NCI-H2196 (cell line): Measurements from ENCODE around the gene JADE3.

ENCODE experiments used
- DNase-seq: peaks from one replicate; lab custom pipeline; 2025; ENCODE audit not compliant: unreplicated experiment; lab: John Stamatoyannopoulos, UW

The JADE3 gene

GRCh38 chrX:46992070-46992469, 79.8 kb downstream of the JADE3 start:
- no peak for DNase-seq

GRCh38 chrX:46994096-46994495, 81.9 kb downstream of the JADE3 start:
- no peak for DNase-seq

- DNase-seq, result no peak
These were observed 99.9 kb downstream of the JADE3 start for GRCh38 chrX:47012131-47012530.

GRCh38 chrX:47026198-47026597, 114.0 kb downstream of the JADE3 start:
- no peak for DNase-seq

- DNase-seq, result peak; percentile 68
These were observed 118.1 kb downstream of the JADE3 start for GRCh38 chrX:47030339-47030738.

GRCh38 chrX:47047989-47048388, 135.8 kb downstream of the JADE3 start:
- DNase-seq, result no peak

GRCh38 chrX:47059142-47059874, 147.1 kb downstream of the JADE3 start:
- no peak for DNase-seq

- DNase-seq, result no peak
These were observed 148.5 kb downstream of the JADE3 start for GRCh38 chrX:47060708-47061107.

- no peak for DNase-seq
These were observed 149.2 kb downstream of the JADE3 start for GRCh38 chrX:47061238-47061919.

GRCh38 chrX:47063179-47063578, 151.0 kb downstream of the JADE3 start:
- DNase-seq, result no peak

GRCh38 chrX:47068214-47068613, 156.0 kb downstream of the JADE3 start:
- no peak for DNase-seq

- no peak for DNase-seq
These were observed 156.5 kb downstream of the JADE3 start for GRCh38 chrX:47068720-47069119.

GRCh38 chrX:47078129-47079043, 166.2 kb downstream of the JADE3 start, which contains the start of gene RGN:
Gene RGN, plus strand, starts transcription at chrX:47078443. Its CDS starts 2,702 bp downstream, at chrX:47081145.
- DNase-seq, result no peak

- DNase-seq, result no peak
These were observed 168.1 kb downstream of the JADE3 start for GRCh38 chrX:47080215-47080914.

- no peak for DNase-seq
These were observed 168.7 kb downstream of the JADE3 start for GRCh38 chrX:47080915-47081236.

- no peak for DNase-seq
These were observed 179.0 kb downstream of the JADE3 start for GRCh38 chrX:47091149-47091775.

- peak; percentile 15 for DNase-seq
These were observed 181.0 kb downstream of the JADE3 start for GRCh38 chrX:47093248-47093647.

- DNase-seq, result no peak
These were observed 181.6 kb downstream of the JADE3 start for GRCh38 chrX:47093860-47094259.

- no peak for DNase-seq
These were observed 184.8 kb downstream of the JADE3 start for GRCh38 chrX:47097018-47097417.

GRCh38 chrX:47098338-47099094, 186.3 kb downstream of the JADE3 start:
- no peak for DNase-seq
